ENCODE data around the gene CNIH2.

CNIH2 gene

GRCh38 chr11:66238786-66239413 is 39.1 kb upstream of the CNIH2 start:
- H3K36me3 ChIP-seq (ENCODE audit: insufficient read depth, low read length), result no peaks in the 10 kb centered on the region
- no peak for TF ChIP-seq CTCF (conservative IDR thresholded peaks at IDR 0.05; ENCODE audit: low read length)
- TF ChIP-seq EZH2phosphoT487 (IDR thresholded peaks at IDR 0.05; ENCODE audit: borderline replicate concordance), result no peak
- no peaks in the 10 kb centered on the region for H3K9me3 ChIP-seq (ENCODE audit: insufficient read depth, low read depth, low read length)
- no peak overlapping the region for H3K4me2 ChIP-seq (ENCODE audit: low read depth, low read length, poor library complexity, severe bottlenecking)
- no peaks in the 10 kb centered on the region for H3F3A ChIP-seq (ENCODE audit: low read depth)
- no peak overlapping the region for H3K4me3 ChIP-seq (ENCODE audit: low read length, poor library complexity, severe bottlenecking)
- H3K79me2 ChIP-seq (ENCODE audit: insufficient read depth, low read length), result no peaks in the 10 kb centered on the region
- H3K4me1 ChIP-seq (ENCODE audit: insufficient read depth, low read length, poor library complexity, severe bottlenecking), result no peaks in the 10 kb centered on the region
- H4K20me1 ChIP-seq (ENCODE audit: insufficient read depth, low read length, poor library complexity, severe bottlenecking), result no peaks in the 10 kb centered on the region
- H3K9me2 ChIP-seq (replicated peaks; ENCODE audit: low read depth, low read length), result no peaks in the 10 kb centered on the region
- H2AFZ ChIP-seq (ENCODE audit: low read length), result no peak overlapping the region
- H3K27me3 ChIP-seq (ENCODE audit: insufficient read depth, low read length, poor library complexity, severe bottlenecking), result no peaks in the 10 kb centered on the region
- H3K9ac ChIP-seq (ENCODE audit: low read depth, low read length, poor library complexity, severe bottlenecking), result no peak overlapping the region

GRCh38 chr11:66239511-66239910 is 38.5 kb upstream of the CNIH2 start:
- Histone ChIP-seq H4K20me1 (ENCODE audit: insufficient read depth, low read length, poor library complexity, severe bottlenecking) (no peaks in the 10 kb centered on the region), H3F3A (ENCODE audit: low read depth) (no peaks in the 10 kb centered on the region), H3K4me3 (ENCODE audit: low read length, poor library complexity, severe bottlenecking) (no peak overlapping the region), H3K36me3 (ENCODE audit: insufficient read depth, low read length) (no peaks in the 10 kb centered on the region), H3K4me1 (ENCODE audit: insufficient read depth, low read length, poor library complexity, severe bottlenecking) (no peaks in the 10 kb centered on the region), H3K27me3 (ENCODE audit: insufficient read depth, low read length, poor library complexity, severe bottlenecking) (no peaks in the 10 kb centered on the region), H3K9me2 (replicated peaks; ENCODE audit: low read depth, low read length) (no peaks in the 10 kb centered on the region), H3K9ac (ENCODE audit: low read depth, low read length, poor library complexity, severe bottlenecking) (no peak overlapping the region), H2AFZ (ENCODE audit: low read length) (no peak overlapping the region), H3K9me3 (ENCODE audit: insufficient read depth, low read depth, low read length) (no peaks in the 10 kb centered on the region), H3K4me2 (ENCODE audit: low read depth, low read length, poor library complexity, severe bottlenecking) (no peak overlapping the region), H3K79me2 (ENCODE audit: insufficient read depth, low read length) (no peaks in the 10 kb centered on the region)
- no peak for TF ChIP-seq EZH2phosphoT487 (IDR thresholded peaks at IDR 0.05; ENCODE audit: borderline replicate concordance)
- no peak for TF ChIP-seq CTCF (conservative IDR thresholded peaks at IDR 0.05; ENCODE audit: low read length)

- no peak overlapping the region for H3K9ac ChIP-seq (ENCODE audit: low read depth, low read length, poor library complexity, severe bottlenecking)
- no peaks in the 10 kb centered on the region for H3K36me3 ChIP-seq (ENCODE audit: insufficient read depth, low read length)
- H3K9me3 ChIP-seq (ENCODE audit: insufficient read depth, low read depth, low read length), result no peaks in the 10 kb centered on the region
- no peaks in the 10 kb centered on the region for H3K79me2 ChIP-seq (ENCODE audit: insufficient read depth, low read length)
- H3K4me1 ChIP-seq (ENCODE audit: insufficient read depth, low read length, poor library complexity, severe bottlenecking), result no peaks in the 10 kb centered on the region
- H3K4me3 ChIP-seq (ENCODE audit: low read length, poor library complexity, severe bottlenecking), result no peak overlapping the region
- no peak overlapping the region for H3K4me2 ChIP-seq (ENCODE audit: low read depth, low read length, poor library complexity, severe bottlenecking)
- H3F3A ChIP-seq (ENCODE audit: low read depth), result no peaks in the 10 kb centered on the region
- H3K27me3 ChIP-seq (ENCODE audit: insufficient read depth, low read length, poor library complexity, severe bottlenecking), result no peaks in the 10 kb centered on the region
- H2AFZ ChIP-seq (ENCODE audit: low read length), result no peak overlapping the region
- no peaks in the 10 kb centered on the region for H3K9me2 ChIP-seq (replicated peaks; ENCODE audit: low read depth, low read length)
- no peaks in the 10 kb centered on the region for H4K20me1 ChIP-seq (ENCODE audit: insufficient read depth, low read length, poor library complexity, severe bottlenecking)
- TF ChIP-seq CTCF (conservative IDR thresholded peaks at IDR 0.05; ENCODE audit: low read length), result no peak
- no peak for TF ChIP-seq EZH2phosphoT487 (IDR thresholded peaks at IDR 0.05; ENCODE audit: borderline replicate concordance)
These were observed 37.8 kb upstream of the CNIH2 start for GRCh38 chr11:66239998-66240780.

Data from Loucy (cell line).